B cell (primary cell): ENCODE measurements around the gene MFSD12. TPM values are rescaled to one million over a fixed set of nuclear protein-coding genes. Genes with fewer than 3 reads are reported as not detected.

Source experiments
- ATAC-seq: fragments of 200-7000 bp; cut with Tn5 transposase; one replicate; pipeline ENCODE4 v1.10.0; 2021; ENCODE audit warnings: low read depth, mild to moderate bottlenecking, moderate number of reproducible peaks, moderate library complexity
- CTCF ChIA-PET: fragments of 350-600 bp; sonication (Branson Sonifier 250); formaldehyde crosslinking; loops from one replicate; lab custom pipeline; 2021; ENCODE audit warnings: antibody characterized with exemption, inconsistent platforms; lab: Charles Lee
- POLR2A ChIA-PET: fragments of 350-600 bp; sonication (Branson Sonifier 250); formaldehyde crosslinking; loops from one replicate; lab custom pipeline; 2021; ENCODE audit warnings: antibody characterized with exemption; lab: Charles Lee
- DNase-seq: peaks from one replicate; pipeline ENCODE4 v3.0.0; 2013
- H2AFZ ChIP-seq: 2 replicates; pipeline ENCODE4 v1.6.1; 2012; ENCODE audit warnings: mild to moderate bottlenecking, low read depth, low read length; ENCODE audit not compliant: insufficient read depth, poor library complexity, severe bottlenecking
- H3K27ac ChIP-seq, 2 donors: 1 replicate in 1 of 2; 2 replicates in 1 of 2; pipeline ENCODE4 v1.5.1; 2012 to 2013; ENCODE audit warnings: low read length in 2 of 2, mild to moderate bottlenecking in 2 of 2, moderate library complexity in 1 of 2
- H3K27me3 ChIP-seq, 4 experiments: fragments of 200-600 bp in 1 of 4; sonication (generic) in 1 of 4; replicated peaks in 1 of 4; 1 replicate in 2 of 4; 2 replicates in 2 of 4; pipeline versions ENCODE4 v1.6.1 to v1.7.0; 2013 to 2016; ENCODE audit warnings: low read length in 3 of 4, mild to moderate bottlenecking in 2 of 4, mixed read lengths in 1 of 4, moderate library complexity in 1 of 4; ENCODE audit not compliant: insufficient read depth in 4 of 4, control insufficient read depth in 3 of 4; ENCODE audit errors: control extremely low read depth in 1 of 4
- H3K36me3 ChIP-seq, 2 experiments: replicated peaks in 1 of 2; 1 replicate in 1 of 2; 2 replicates in 1 of 2; pipeline versions ENCODE4 v1.6.1 to v1.7.1; 2013; ENCODE audit warnings: low read length in 1 of 2; ENCODE audit not compliant: insufficient read depth in 2 of 2, control insufficient read depth in 1 of 2; ENCODE audit errors: control extremely low read depth in 1 of 2, extremely low read depth in 1 of 2
- H3K4me1 ChIP-seq, 2 donors: fragments of 200-600 bp in 1 of 2; sonication (generic) in 1 of 2; 1 replicate in 1 of 2; 2 replicates in 1 of 2; pipeline versions ENCODE4 v1.5.1 to v1.6.1; 2013 to 2017; ENCODE audit warnings: low read length in 2 of 2; ENCODE audit not compliant: control insufficient read depth in 2 of 2, insufficient read depth in 2 of 2
- H3K4me2 ChIP-seq: replicated peaks from 2 replicates; pipeline ENCODE3; 2012; ENCODE audit warnings: mild to moderate bottlenecking, low read depth, low read length; ENCODE audit not compliant: poor library complexity, severe bottlenecking
- H3K4me3 ChIP-seq, 5 experiments: fragments of 200-600 bp in 1 of 5; sonication (generic) in 1 of 5; 1 replicate in 3 of 5; 2 replicates in 2 of 5; pipeline versions ENCODE4 v1.5.1 to v1.7.0; 2011 to 2016; ENCODE audit warnings: low read length in 4 of 5, mild to moderate bottlenecking in 4 of 5, low read depth in 2 of 5, control low read depth in 1 of 5, moderate library complexity in 1 of 5; ENCODE audit not compliant: insufficient read depth in 1 of 5; ENCODE audit errors: control extremely low read depth in 1 of 5, extremely low read depth in 1 of 5
- H3K79me2 ChIP-seq: fragments of 200-600 bp; sonication (generic); one replicate; pipeline ENCODE4 v1.6.0; 2016; ENCODE audit warnings: low read length; ENCODE audit not compliant: control insufficient read depth, insufficient read depth
- H3K9ac ChIP-seq: fragments of 200-600 bp; sonication (generic); 2 replicates; pipeline ENCODE4 v1.6.1; 2017; ENCODE audit warnings: mild to moderate bottlenecking, low read length, moderate library complexity
- H3K9me3 ChIP-seq, 3 donors: one replicate each; pipeline versions ENCODE4 v1.6.1 to v1.7.1; 2013; ENCODE audit warnings: low read length in 2 of 3; ENCODE audit not compliant: control insufficient read depth in 2 of 3, insufficient read depth in 1 of 3; ENCODE audit errors: control extremely low read depth in 1 of 3
- H4K20me1 ChIP-seq: 2 replicates; pipeline ENCODE4 v1.6.0; 2012; ENCODE audit warnings: mild to moderate bottlenecking, low read length; ENCODE audit not compliant: insufficient read depth, control insufficient read depth, poor library complexity, severe bottlenecking
- H3K27ac Mint-ChIP-seq: one replicate; pipeline ENCODE4 v1.8.0; 2021; ENCODE audit warnings: mixed read lengths
- H3K27me3 Mint-ChIP-seq: one replicate; pipeline ENCODE4 v1.8.0; 2021; ENCODE audit warnings: mixed read lengths
- H3K4me1 Mint-ChIP-seq: one replicate; pipeline ENCODE4 v1.8.0; 2021; ENCODE audit warnings: mixed read lengths
- H3K4me3 Mint-ChIP-seq: one replicate; pipeline ENCODE4 v1.8.0; 2021; ENCODE audit warnings: mixed read lengths
- H3K9me3 Mint-ChIP-seq: one replicate; pipeline ENCODE4 v1.8.0; 2022; ENCODE audit warnings: mixed read lengths; ENCODE audit not compliant: insufficient read depth
- EZH2 ChIP-seq: IDR thresholded peaks from 2 replicates; pipeline ENCODE4 v1.6.1; 2012; ENCODE audit warnings: borderline replicate concordance, low read depth, mild to moderate bottlenecking, moderate library complexity, low read length; ENCODE audit not compliant: insufficient read depth, poor library complexity, severe bottlenecking
- WGBS: methylation state at CpG from one replicate; pipeline ENCODE4 v1.1.5; 2013; ENCODE audit warnings: missing lambda C conversion rate; ENCODE audit not compliant: insufficient coverage; 5-methylcytosine and 5-hydroxymethylcytosine counted together
- intact Hi-C: fragments of 100-400 bp; cut with micrococcal nuclease; formaldehyde crosslinking; loops from one replicate; pipeline ENCODE4 v1.10.0; 2022
- polyA plus RNA-seq: library from polyadenylated mRNA; depleted of rRNA; stranded (reverse); fragments of >200 nt; gene quantifications from 2 replicates; pipeline ENCODE4 v1.2.3, GENCODE V29; 2012
- total RNA-seq, 2 donors: library from RNA; stranded (reverse); fragments of 120-200 nt in 1 of 2; gene quantifications; 1 replicate in 1 of 2; 2 replicates in 1 of 2; pipeline versions ENCODE4 v1.2.3 to v1.2.4, GENCODE V29; 2013 to 2022
- TF ChIP-seq, protein P1 (sequence below): fragments of 200-600 bp; IDR thresholded peaks from one replicate; pipeline ENCODE4 v1.8.0; 2022; ENCODE audit warnings: antibody characterized with exemption, mild to moderate bottlenecking

MFSD12 gene
- total and polyA plus RNA-seq, 2 donors (not counting 1 experiment from before 2014, with no cell fraction given): 100 to 154 TPM

DNA sequence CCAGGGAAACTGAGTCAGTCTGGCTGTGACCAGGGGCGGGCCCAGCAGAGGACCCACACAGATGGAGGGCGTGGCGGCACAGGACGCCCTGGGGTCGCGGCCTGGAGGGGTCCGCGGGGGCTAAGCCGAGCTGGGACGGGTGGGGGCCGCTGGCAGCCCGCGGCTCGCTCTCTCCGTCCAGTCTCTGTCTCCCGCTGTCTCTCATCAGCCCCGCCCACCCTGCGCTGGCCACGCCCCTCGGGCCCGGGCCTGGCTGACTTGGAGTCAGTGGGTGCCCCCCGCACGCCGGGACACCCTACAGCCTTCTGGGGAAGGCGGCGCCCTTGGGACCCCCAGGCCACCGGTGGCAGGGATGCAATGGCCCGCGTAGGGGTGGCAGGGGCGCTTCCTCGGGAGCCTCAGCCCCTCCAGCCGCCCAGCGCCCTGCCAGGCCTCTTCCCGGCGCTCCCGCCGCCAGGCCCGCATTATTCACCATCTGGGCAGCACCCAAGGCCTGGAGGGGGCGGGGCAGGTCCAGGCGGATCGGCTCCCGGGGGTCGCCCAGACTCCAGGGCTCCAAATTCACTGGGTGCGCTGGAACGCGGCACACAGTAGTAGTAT, 49.4 kb upstream of the MFSD12 start, which contains the start of gene TBXA2R:
TBXA2R (minus strand) TSS at position 186 of the 600 bp plus-strand sequence. CDS start 6,241 bp downstream, outside the sequence.
- Mint-ChIP-seq H3K27me3 (no peaks in the 10 kb centered on the region), H3K27ac (peak within 1 kb of the TSS; percentile 22), H3K4me3 (peak within 1 kb of the TSS; percentile 69), H3K4me1 (peaks cover 21% of the 10 kb centered on the region), H3K9me3 (no peaks in the 10 kb centered on the region)
- Histone ChIP-seq H3K27me3 (peaks cover 0 to 4% (median 0%) of the 10 kb centered on the region in 4 experiments), H3K9ac (peak within 1 kb of the TSS; percentile 74), H2AFZ (peak within 1 kb of the TSS; percentile 84), H3K4me3 (peak within 1 kb of the TSS; percentile 49 to 71 (median 65)), H3K27ac (peak within 1 kb of the TSS in 1 of 2 donors; percentile 55), H3K79me2 (peaks cover 7% of the 10 kb centered on the region), H3K36me3 (peaks cover 0 to 11% of the 10 kb centered on the region in 2 experiments), H3K4me1 (peaks cover 36 to 49% of the 10 kb centered on the region in 2 donors), H3K9me3 (peaks cover 0 to 25% (median 0%) of the 10 kb centered on the region in 3 donors), H3K4me2 (peak within 1 kb of the TSS; percentile 97), H4K20me1 (no peaks in the 10 kb centered on the region)
- POLR2A ChIA-PET: no interaction called here
- TF ChIP-seq, protein P1, sequence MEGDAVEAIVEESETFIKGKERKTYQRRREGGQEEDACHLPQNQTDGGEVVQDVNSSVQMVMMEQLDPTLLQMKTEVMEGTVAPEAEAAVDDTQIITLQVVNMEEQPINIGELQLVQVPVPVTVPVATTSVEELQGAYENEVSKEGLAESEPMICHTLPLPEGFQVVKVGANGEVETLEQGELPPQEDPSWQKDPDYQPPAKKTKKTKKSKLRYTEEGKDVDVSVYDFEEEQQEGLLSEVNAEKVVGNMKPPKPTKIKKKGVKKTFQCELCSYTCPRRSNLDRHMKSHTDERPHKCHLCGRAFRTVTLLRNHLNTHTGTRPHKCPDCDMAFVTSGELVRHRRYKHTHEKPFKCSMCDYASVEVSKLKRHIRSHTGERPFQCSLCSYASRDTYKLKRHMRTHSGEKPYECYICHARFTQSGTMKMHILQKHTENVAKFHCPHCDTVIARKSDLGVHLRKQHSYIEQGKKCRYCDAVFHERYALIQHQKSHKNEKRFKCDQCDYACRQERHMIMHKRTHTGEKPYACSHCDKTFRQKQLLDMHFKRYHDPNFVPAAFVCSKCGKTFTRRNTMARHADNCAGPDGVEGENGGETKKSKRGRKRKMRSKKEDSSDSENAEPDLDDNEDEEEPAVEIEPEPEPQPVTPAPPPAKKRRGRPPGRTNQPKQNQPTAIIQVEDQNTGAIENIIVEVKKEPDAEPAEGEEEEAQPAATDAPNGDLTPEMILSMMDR: no peak
- no peak for TF ChIP-seq EZH2
- CTCF ChIA-PET: interaction anchor here (0.6 kb wide), 1 partner anchor 96 kb away, joined by 4 read pairs; no protein-coding TSS in a partner anchor
- 3% methylated on average over 43 of the region's 46 CpGs for WGBS
- peak; percentile 63 for ATAC-seq
- peak; percentile 68 for DNase-seq
- intact Hi-C loops: loop anchor here (5.0 kb wide), 1 partner anchor 49 kb away; the partner anchor contains the start of gene MFSD12
